ES-I3 (cell line): ENCODE measurements around the gene FCHO1.

ENCODE experiments used
- H3K36me3 ChIP-seq: 2 replicates; pipeline ENCODE4 v1.6.1; 2013; ENCODE audit warnings: mild to moderate bottlenecking, low read length, control low read depth, moderate library complexity; ENCODE audit not compliant: insufficient read depth
- H3K4me1 ChIP-seq: 2 replicates; pipeline ENCODE4 v1.6.1; 2013; ENCODE audit warnings: mild to moderate bottlenecking, control low read depth, low read length; ENCODE audit not compliant: insufficient read depth
- H3K9ac ChIP-seq: 2 replicates; pipeline ENCODE4 v1.6.1; 2013; ENCODE audit warnings: low read depth, mild to moderate bottlenecking, low read length, moderate library complexity
- H3K9me3 ChIP-seq: 2 replicates; pipeline ENCODE4 v1.6.1; 2013; ENCODE audit warnings: mild to moderate bottlenecking, low read length, moderate library complexity; ENCODE audit not compliant: control insufficient read depth, insufficient read depth

FCHO1 gene, protein sequence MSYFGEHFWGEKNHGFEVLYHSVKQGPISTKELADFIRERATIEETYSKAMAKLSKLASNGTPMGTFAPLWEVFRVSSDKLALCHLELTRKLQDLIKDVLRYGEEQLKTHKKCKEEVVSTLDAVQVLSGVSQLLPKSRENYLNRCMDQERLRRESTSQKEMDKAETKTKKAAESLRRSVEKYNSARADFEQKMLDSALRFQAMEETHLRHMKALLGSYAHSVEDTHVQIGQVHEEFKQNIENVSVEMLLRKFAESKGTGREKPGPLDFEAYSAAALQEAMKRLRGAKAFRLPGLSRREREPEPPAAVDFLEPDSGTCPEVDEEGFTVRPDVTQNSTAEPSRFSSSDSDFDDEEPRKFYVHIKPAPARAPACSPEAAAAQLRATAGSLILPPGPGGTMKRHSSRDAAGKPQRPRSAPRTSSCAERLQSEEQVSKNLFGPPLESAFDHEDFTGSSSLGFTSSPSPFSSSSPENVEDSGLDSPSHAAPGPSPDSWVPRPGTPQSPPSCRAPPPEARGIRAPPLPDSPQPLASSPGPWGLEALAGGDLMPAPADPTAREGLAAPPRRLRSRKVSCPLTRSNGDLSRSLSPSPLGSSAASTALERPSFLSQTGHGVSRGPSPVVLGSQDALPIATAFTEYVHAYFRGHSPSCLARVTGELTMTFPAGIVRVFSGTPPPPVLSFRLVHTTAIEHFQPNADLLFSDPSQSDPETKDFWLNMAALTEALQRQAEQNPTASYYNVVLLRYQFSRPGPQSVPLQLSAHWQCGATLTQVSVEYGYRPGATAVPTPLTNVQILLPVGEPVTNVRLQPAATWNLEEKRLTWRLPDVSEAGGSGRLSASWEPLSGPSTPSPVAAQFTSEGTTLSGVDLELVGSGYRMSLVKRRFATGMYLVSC

GRCh38 chr19:17751103-17751911, at the start of gene FCHO1:
Gene FCHO1, plus strand, starts transcription at chr19:17751477. Its CDS starts 3,688 bp downstream, at chr19:17755165.
- Histone ChIP-seq H3K36me3 (no peaks in the 10 kb centered on the region), H3K4me1 (peaks cover 13% of the 10 kb centered on the region; the same call in 1 of the 2 replicates), H3K9me3 (no peaks in the 10 kb centered on the region), H3K9ac (no peak within 1 kb of the TSS)

DNA sequence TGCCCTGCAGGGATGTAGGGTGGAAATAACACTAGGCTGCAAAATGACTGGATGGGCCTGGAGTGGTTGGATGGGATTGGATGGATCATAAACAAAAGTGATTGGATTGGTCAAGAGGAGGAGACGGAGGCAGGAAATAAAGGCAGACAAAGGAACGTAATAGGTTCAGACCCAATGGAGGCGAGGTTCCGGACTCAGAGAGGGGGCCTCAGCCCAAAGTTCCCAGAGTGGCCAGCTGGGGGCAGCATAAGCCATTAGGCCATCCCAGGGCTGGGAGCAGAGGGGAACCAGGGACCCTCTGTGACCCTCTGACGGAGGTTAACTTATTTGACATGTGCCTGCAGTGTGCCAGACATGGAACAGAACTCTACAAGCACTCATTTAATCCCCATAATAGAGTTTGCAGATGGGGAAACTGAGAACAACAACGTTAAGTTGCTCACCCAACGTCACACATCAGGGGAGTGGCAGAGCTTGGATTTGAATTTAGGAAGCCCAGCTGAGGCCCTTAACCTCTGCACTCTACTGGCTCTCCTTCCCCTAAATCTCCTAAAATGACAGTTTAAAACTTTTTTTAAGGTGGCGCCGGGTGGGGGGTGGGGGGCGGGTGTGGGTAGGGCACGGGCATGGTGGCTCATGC, 47.3 kb upstream of the FCHO1 start:
- no peaks in the 10 kb centered on the region for H3K4me1 ChIP-seq
- H3K9me3 ChIP-seq: no peaks in the 10 kb centered on the region
- no peak overlapping the region for H3K9ac ChIP-seq
- no peaks in the 10 kb centered on the region for H3K36me3 ChIP-seq

DNA sequence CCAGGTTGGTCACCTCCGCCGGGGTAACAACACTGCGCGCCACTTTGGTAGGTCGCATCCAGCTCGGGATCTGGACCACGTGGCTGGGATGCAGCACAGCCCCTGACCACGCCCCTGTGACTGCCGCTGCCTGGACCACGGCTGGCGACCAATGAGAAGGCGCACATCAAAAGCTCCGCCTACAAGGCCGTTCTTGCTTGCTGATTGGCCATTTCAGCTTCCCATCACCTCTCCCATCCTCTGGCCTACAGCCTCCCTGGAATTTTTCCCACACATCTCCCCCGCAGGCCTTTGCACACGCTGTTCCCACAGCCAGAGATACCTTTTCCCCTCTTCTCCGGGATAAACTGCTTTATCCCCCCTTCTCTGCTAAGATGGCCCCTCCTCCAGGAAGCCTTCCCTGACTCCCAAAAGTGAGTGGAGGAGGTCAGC, 44.5 kb upstream of the FCHO1 start:
- peak overlapping the region; percentile 31; the same call in 1 of the 2 replicates for H3K9ac ChIP-seq
- no peaks in the 10 kb centered on the region for H3K9me3 ChIP-seq
- no peaks in the 10 kb centered on the region for H3K4me1 ChIP-seq
- no peaks in the 10 kb centered on the region for H3K36me3 ChIP-seq

GRCh38 chr19:17711851-17712250, 39.4 kb upstream of the FCHO1 start:
- Histone ChIP-seq H3K9me3 (no peaks in the 10 kb centered on the region), H3K4me1 (no peaks in the 10 kb centered on the region), H3K9ac (no peak overlapping the region), H3K36me3 (no peaks in the 10 kb centered on the region)

- Histone ChIP-seq H3K4me1 (peaks cover 11% of the 10 kb centered on the region), H3K36me3 (peaks cover 5% of the 10 kb centered on the region), H3K9me3 (no peaks in the 10 kb centered on the region), H3K9ac (no peak overlapping the region)
These were observed 34.9 kb upstream of the FCHO1 start for GRCh38 chr19:17716309-17716929.

- Histone ChIP-seq H3K4me1 (peaks cover 11% of the 10 kb centered on the region), H3K36me3 (peaks cover 5% of the 10 kb centered on the region), H3K9ac (peak overlapping the region; percentile 81), H3K9me3 (no peaks in the 10 kb centered on the region)
These were observed 32.7 kb upstream of the FCHO1 start for GRCh38 chr19:17718550-17718946.

DNA sequence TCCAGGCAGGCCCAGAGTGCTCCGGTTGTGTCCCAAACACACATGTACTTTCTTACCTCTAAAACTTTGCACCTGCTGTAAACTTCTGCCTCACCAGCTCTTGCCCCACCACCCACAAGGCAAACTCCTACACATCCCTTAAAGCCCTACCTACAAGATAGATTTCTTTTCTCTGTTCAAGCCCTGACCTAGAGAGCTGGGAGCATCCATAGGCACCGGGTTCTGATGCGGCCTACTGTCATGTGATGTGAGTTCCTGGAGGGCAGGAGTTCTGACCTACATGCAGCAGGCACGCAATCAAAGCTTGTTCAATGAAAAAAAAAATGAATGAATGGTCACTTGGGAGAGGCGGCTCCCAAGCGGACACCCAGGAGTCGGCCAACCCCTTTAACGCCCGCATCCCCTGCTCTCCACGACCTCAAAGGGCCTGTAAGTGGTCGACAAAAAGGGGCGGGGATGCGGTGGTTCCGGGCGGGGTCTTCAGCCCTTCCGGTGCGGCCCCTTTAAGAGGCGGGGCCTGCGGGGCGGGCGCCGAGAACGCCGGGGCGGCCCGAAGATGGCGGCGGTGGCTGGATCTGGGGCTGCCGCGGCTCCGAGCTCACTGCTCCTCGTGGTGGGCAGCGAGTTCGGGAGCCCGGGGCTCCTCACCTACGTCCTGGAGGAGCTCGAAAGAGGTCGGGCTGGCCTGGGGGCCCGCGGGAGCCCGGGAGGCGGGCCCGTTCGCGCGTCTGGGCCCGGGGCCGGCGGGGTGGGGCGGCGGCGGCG, 32.1 kb upstream of the FCHO1 start, which contains the start of gene MAP1S:
Gene MAP1S (plus strand): TSS at position 534 of the 765 bp plus-strand sequence. CDS start 23 bp downstream, at position 557.
- Histone ChIP-seq H3K4me1 (peaks cover 11% of the 10 kb centered on the region), H3K9ac (peak within 1 kb of the TSS; percentile 81), H3K36me3 (peaks cover 5% of the 10 kb centered on the region), H3K9me3 (no peaks in the 10 kb centered on the region)

- H3K9me3 ChIP-seq: no peaks in the 10 kb centered on the region
- H3K9ac ChIP-seq: peak overlapping the region; percentile 81
- peaks cover 5% of the 10 kb centered on the region for H3K36me3 ChIP-seq
- peaks cover 11% of the 10 kb centered on the region for H3K4me1 ChIP-seq
These were observed 31.4 kb upstream of the FCHO1 start for GRCh38 chr19:17719730-17720400.

- H3K9ac ChIP-seq: peak overlapping the region; percentile 81
- H3K36me3 ChIP-seq: peaks cover 5% of the 10 kb centered on the region
- peaks cover 11% of the 10 kb centered on the region for H3K4me1 ChIP-seq
- H3K9me3 ChIP-seq: no peaks in the 10 kb centered on the region
These were observed 30.8 kb upstream of the FCHO1 start for GRCh38 chr19:17720440-17720839.

DNA sequence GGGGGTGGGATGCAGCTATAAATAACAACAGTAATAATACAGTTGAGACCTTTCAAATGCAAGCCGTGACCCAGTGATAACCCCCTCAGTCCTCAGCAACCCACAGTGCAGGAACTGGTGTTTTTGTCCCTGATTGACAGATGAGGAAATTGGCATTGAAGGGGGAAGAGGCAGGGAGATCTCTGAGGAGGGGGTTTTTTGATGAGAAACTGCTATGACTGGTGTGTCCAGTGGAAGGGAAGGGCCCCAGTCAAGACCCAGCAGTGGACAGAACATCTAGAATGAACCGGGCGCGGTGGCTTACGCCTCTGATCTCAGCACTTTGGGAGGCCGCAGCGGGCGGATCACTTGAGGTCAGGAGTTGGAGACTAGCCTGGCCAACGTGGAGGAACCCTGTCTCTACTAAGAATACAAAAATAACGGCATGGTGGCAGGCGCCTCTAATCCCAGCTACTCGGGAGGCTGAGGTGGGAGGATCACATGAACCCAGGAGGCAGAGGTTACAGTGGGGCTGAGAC, 30.1 kb upstream of the FCHO1 start:
- H3K9me3 ChIP-seq: no peaks in the 10 kb centered on the region
- peaks cover 11% of the 10 kb centered on the region for H3K4me1 ChIP-seq
- peaks cover 5% of the 10 kb centered on the region for H3K36me3 ChIP-seq
- no peak overlapping the region for H3K9ac ChIP-seq

DNA sequence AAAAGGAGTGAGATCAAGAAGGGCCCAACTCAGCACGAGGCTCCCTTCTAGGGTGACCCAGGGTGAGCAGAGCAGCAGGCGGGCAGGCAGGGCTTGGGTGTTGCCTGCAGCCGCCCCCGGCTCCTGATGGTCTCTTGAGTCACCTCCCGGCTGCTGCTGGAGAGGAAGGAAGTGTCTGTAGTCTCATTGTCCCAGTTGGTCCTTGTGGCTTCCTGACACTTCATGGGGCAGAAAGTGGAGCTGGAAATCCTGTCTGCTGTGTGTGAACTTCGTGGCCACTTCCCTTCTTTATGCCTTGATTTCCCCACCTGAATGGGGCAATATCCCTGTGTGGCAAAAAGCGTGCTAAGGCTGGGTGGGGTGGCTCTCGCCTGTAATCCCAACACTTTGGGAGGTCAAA, 29.5 kb upstream of the FCHO1 start:
- H3K4me1 ChIP-seq: peaks cover 11% of the 10 kb centered on the region

GRCh38 chr19:17722655-17723240, 28.5 kb upstream of the FCHO1 start:
- peaks cover 10% of the 10 kb centered on the region for H3K36me3 ChIP-seq
- no peak overlapping the region for H3K9ac ChIP-seq
- peaks cover 11% of the 10 kb centered on the region for H3K4me1 ChIP-seq
- H3K9me3 ChIP-seq: no peaks in the 10 kb centered on the region

More for the DNA sequence above, 29.5 kb upstream of the FCHO1 start:
- H3K9me3 ChIP-seq: no peaks in the 10 kb centered on the region
- H3K9ac ChIP-seq: no peak overlapping the region
- H3K36me3 ChIP-seq: peaks cover 5% of the 10 kb centered on the region
